ENCODE data around the gene PARVG. TPM values are rescaled to one million over a fixed set of nuclear protein-coding genes. Genes with fewer than 3 reads are reported as not detected.

Gene PARVG
- total RNA-seq, 4 donors from 2014 or later, result 18.4 to 304 (median 33.8) TPM

- no peak for TF ChIP-seq CTCF (IDR thresholded peaks at IDR 0.05)
- TF ChIP-seq POLR2A (IDR thresholded peaks at IDR 0.05), result no peak
- Histone ChIP-seq H3K4me1 (peaks cover 0 to 9% (median 0%) of the 10 kb centered on the region in 4 donors), H3K36me3 (no peaks in the 10 kb centered on the region), H3K9me3 (no peaks in the 10 kb centered on the region), H3K4me3 (no peak overlapping the region), H3K27me3 (no peaks in the 10 kb centered on the region), H3K27ac (no peak overlapping the region)
- no peak for DNase-seq
Observed at GRCh38 chr22:44213489-44214043, 32.8 kb downstream of the PARVG start.

GRCh38 chr22:44214187-44214586 is 33.5 kb downstream of the PARVG start:
- TF ChIP-seq POLR2A (IDR thresholded peaks at IDR 0.05) (no peak), CTCF (IDR thresholded peaks at IDR 0.05) (no peak)
- no peak for DNase-seq
- peaks cover 0 to 9% (median 0%) of the 10 kb centered on the region in 4 donors for H3K4me1 ChIP-seq
- H3K9me3 ChIP-seq, result no peaks in the 10 kb centered on the region
- H3K4me3 ChIP-seq, result no peak overlapping the region
- no peak overlapping the region for H3K27ac ChIP-seq
- no peaks in the 10 kb centered on the region for H3K36me3 ChIP-seq
- H3K27me3 ChIP-seq, result no peaks in the 10 kb centered on the region

- no peak overlapping the region for H3K4me3 ChIP-seq
- no peak overlapping the region for H3K27ac ChIP-seq
- no peak for DNase-seq
- TF ChIP-seq POLR2A (IDR thresholded peaks at IDR 0.05) (no peak), CTCF (IDR thresholded peaks at IDR 0.05) (no peak)
- peaks cover 0 to 9% (median 0%) of the 10 kb centered on the region in 4 donors for H3K4me1 ChIP-seq
- no peaks in the 10 kb centered on the region for H3K27me3 ChIP-seq
- H3K36me3 ChIP-seq, result no peaks in the 10 kb centered on the region
- no peaks in the 10 kb centered on the region for H3K9me3 ChIP-seq
Observed at GRCh38 chr22:44214764-44215163, 34.0 kb downstream of the PARVG start.

GRCh38 chr22:44215287-44215686 is 34.6 kb downstream of the PARVG start:
- Histone ChIP-seq H3K36me3 (no peaks in the 10 kb centered on the region), H3K4me3 (no peak overlapping the region), H3K4me1 (peaks cover 0 to 9% (median 0%) of the 10 kb centered on the region in 4 donors), H3K27me3 (no peaks in the 10 kb centered on the region), H3K9me3 (no peaks in the 10 kb centered on the region), H3K27ac (no peak overlapping the region)
- no peak for TF ChIP-seq CTCF (IDR thresholded peaks at IDR 0.05)
- no peak for TF ChIP-seq POLR2A (IDR thresholded peaks at IDR 0.05)
- no peak for DNase-seq

GRCh38 chr22:44217346-44217745 is 36.6 kb downstream of the PARVG start:
- Histone ChIP-seq H3K27ac (no peak overlapping the region), H3K36me3 (no peaks in the 10 kb centered on the region), H3K27me3 (no peaks in the 10 kb centered on the region), H3K4me3 (no peak overlapping the region), H3K9me3 (no peaks in the 10 kb centered on the region), H3K4me1 (peaks cover 0 to 4% (median 0%) of the 10 kb centered on the region in 4 donors)
- TF ChIP-seq CTCF (IDR thresholded peaks at IDR 0.05) (no peak), POLR2A (IDR thresholded peaks at IDR 0.05) (no peak)
- DNase-seq, result no peak

- Histone ChIP-seq H3K27me3 (no peaks in the 10 kb centered on the region), H3K4me1 (no peaks in the 10 kb centered on the region), H3K9me3 (no peaks in the 10 kb centered on the region), H3K36me3 (no peaks in the 10 kb centered on the region), H3K4me3 (no peak overlapping the region), H3K27ac (no peak overlapping the region)
- TF ChIP-seq CTCF (IDR thresholded peaks at IDR 0.05) (no peak), POLR2A (IDR thresholded peaks at IDR 0.05) (no peak)
- no peak for DNase-seq
Observed at GRCh38 chr22:44218071-44218470, 37.3 kb downstream of the PARVG start.
